Mucosa of rectum (tissue), 2 donors: ENCODE measurements around the gene EIF4G3.
"Not testable (repeated sequence)": the region's sequence is repeated elsewhere in the genome, so short reads cannot be mapped to it uniquely, and the experiment has no call there.

Experiments used
- H3K27ac ChIP-seq, 2 donors: one replicate each; pipeline ENCODE4 v1.7.0; 2013; ENCODE audit warnings: inconsistent platforms in 2 of 2, low read depth in 2 of 2, low read length in 2 of 2
- H3K27me3 ChIP-seq, 2 donors: one replicate each; pipeline ENCODE4 v1.7.0; 2013; ENCODE audit warnings: low read length in 2 of 2; ENCODE audit not compliant: control insufficient read depth in 2 of 2, insufficient read depth in 2 of 2
- H3K36me3 ChIP-seq, 2 donors: one replicate each; pipeline ENCODE4 v1.7.0; 2013; ENCODE audit warnings: low read length in 2 of 2; ENCODE audit not compliant: control insufficient read depth in 2 of 2, insufficient read depth in 2 of 2
- H3K4me1 ChIP-seq, 2 donors: one replicate each; pipeline ENCODE4 v1.7.0; 2013; ENCODE audit warnings: low read length in 2 of 2, mild to moderate bottlenecking in 1 of 2; ENCODE audit not compliant: control insufficient read depth in 2 of 2, insufficient read depth in 2 of 2
- H3K4me3 ChIP-seq, 2 donors: one replicate each; pipeline ENCODE4 v1.7.0; 2013; ENCODE audit warnings: low read length in 2 of 2
- H3K9ac ChIP-seq, 2 donors: one replicate each; pipeline ENCODE4 v1.7.0; 2013; ENCODE audit warnings: low read length in 2 of 2, low read depth in 1 of 2, mild to moderate bottlenecking in 1 of 2
- H3K9me3 ChIP-seq, 2 donors: one replicate each; pipeline ENCODE4 v1.7.0; 2013; ENCODE audit warnings: low read length in 2 of 2; ENCODE audit not compliant: control insufficient read depth in 2 of 2
- donor health status: healthy.
- donor health status: Normal muscosa, but diverticular disease.

Gene EIF4G3

GRCh38 chr1:21136344-21136743 is 40.4 kb downstream of the EIF4G3 start:
- H3K4me1 ChIP-seq, H3K9me3 ChIP-seq, H3K27me3 ChIP-seq, H3K4me3 ChIP-seq, H3K9ac ChIP-seq, H3K27ac ChIP-seq: not testable (repeated sequence)
- peaks cover 0 to 12% of the 10 kb centered on the region in 2 donors for H3K36me3 ChIP-seq

DNA sequence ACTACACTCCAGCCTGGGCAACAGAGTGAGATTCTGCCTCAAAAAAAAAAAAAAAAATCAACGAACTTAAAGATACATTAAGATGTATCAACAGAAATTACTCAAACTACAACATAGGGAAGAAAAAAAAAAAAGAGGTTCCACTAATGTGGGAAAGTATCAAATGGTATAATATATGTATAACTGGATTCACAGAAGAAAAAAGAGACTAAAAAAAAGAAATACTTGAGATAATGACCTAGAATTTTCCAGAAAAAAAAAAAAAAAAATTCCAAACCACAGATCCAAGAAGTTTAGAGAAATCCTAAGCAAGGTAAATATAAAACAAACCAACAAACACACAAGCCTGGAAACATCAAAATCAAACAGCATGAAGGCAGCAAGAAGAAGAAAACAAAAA is 45.5 kb downstream of the EIF4G3 start:
- Histone ChIP-seq H3K9ac (no peak overlapping the region), H3K27ac (no peak overlapping the region), H3K36me3 (peaks cover 0 to 9% of the 10 kb centered on the region in 2 donors), H3K9me3 (no peaks in the 10 kb centered on the region), H3K27me3 (no peaks in the 10 kb centered on the region), H3K4me1 (no peaks in the 10 kb centered on the region), H3K4me3 (no peak overlapping the region)

GRCh38 chr1:21129407-21129806 is 47.3 kb downstream of the EIF4G3 start:
- no peaks in the 10 kb centered on the region for H3K27me3 ChIP-seq
- no peak overlapping the region for H3K9ac ChIP-seq
- no peak overlapping the region for H3K4me3 ChIP-seq
- peaks cover 4 to 10% of the 10 kb centered on the region in 2 donors for H3K36me3 ChIP-seq
- H3K27ac ChIP-seq = no peak overlapping the region
- peaks cover 0 to 2% of the 10 kb centered on the region in 2 donors for H3K4me1 ChIP-seq
- no peaks in the 10 kb centered on the region for H3K9me3 ChIP-seq

- no peaks in the 10 kb centered on the region for H3K27me3 ChIP-seq
- H3K9me3 ChIP-seq = no peaks in the 10 kb centered on the region
- H3K4me3 ChIP-seq = no peak overlapping the region
- H3K27ac ChIP-seq = no peak overlapping the region
- no peak overlapping the region for H3K9ac ChIP-seq
- peaks cover 5 to 9% of the 10 kb centered on the region in 2 donors for H3K36me3 ChIP-seq
- H3K4me1 ChIP-seq = peaks cover 10 to 11% of the 10 kb centered on the region in 2 donors
Measured at GRCh38 chr1:21126324-21126723, 50.4 kb downstream of the EIF4G3 start.

DNA sequence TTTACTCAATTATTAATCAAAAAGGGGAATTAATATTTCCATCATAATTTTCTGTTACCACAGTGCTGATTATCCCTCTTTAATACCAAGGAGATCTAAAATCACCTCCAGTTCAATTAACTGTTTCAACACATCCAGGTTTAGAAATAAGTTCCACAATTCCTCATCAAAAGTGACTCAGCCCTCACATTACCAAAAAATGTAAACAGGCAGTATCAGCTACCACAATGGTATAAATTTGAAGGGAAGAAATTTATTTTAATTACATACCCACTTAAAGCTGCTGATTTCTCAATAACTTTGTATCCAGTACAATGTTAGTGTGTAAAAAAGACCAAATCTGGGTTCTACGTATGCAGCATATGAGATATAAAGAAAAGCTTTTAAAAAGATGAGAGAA is 51.9 kb downstream of the EIF4G3 start:
- peaks cover 11 to 12% of the 10 kb centered on the region in 2 donors for H3K4me1 ChIP-seq
- no peak overlapping the region for H3K9ac ChIP-seq
- H3K36me3 ChIP-seq = peaks cover 5 to 9% of the 10 kb centered on the region in 2 donors
- no peak overlapping the region for H3K4me3 ChIP-seq
- H3K9me3 ChIP-seq = no peaks in the 10 kb centered on the region
- H3K27ac ChIP-seq = no peak overlapping the region
- H3K27me3 ChIP-seq = no peaks in the 10 kb centered on the region

DNA sequence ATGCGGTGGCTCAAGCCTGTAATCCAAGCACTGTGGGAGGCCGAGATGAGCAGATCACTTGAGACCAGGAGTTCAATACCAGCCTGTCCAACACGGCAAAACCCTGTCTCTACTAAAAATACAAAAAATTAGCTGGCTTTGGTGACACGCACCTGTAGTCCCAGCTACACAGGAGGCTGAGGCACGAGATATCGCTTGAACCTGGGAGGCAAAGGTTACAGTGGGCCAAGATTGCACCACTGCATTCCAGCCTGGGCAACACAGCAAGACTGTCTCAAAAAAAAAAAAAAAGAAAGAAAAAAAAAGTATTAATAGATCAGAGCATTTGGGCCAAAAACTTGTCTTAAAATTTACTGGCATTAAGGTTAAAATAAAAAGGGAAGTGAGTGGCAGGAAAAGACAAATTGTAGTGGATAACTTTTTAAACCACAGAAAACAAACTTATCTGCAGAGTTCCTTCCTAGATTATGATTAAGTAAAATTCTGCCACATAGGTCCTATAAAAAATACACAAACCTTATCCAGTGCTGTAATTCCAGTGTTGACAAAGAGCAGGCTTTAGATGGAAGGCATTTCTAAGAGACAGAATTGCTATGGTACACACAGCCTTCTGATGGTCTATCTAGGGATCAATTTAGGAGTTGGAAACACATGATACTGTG is 53.3 kb downstream of the EIF4G3 start:
- Histone ChIP-seq H3K9ac (peak overlapping the region in 1 of 2 donors; percentile 24), H3K36me3 (peaks cover 5 to 9% of the 10 kb centered on the region in 2 donors), H3K27ac (peak overlapping the region; percentile 39 to 43), H3K27me3 (no peaks in the 10 kb centered on the region), H3K9me3 (no peaks in the 10 kb centered on the region), H3K4me1 (peaks cover 11 to 17% of the 10 kb centered on the region in 2 donors), H3K4me3 (no peak overlapping the region)

DNA sequence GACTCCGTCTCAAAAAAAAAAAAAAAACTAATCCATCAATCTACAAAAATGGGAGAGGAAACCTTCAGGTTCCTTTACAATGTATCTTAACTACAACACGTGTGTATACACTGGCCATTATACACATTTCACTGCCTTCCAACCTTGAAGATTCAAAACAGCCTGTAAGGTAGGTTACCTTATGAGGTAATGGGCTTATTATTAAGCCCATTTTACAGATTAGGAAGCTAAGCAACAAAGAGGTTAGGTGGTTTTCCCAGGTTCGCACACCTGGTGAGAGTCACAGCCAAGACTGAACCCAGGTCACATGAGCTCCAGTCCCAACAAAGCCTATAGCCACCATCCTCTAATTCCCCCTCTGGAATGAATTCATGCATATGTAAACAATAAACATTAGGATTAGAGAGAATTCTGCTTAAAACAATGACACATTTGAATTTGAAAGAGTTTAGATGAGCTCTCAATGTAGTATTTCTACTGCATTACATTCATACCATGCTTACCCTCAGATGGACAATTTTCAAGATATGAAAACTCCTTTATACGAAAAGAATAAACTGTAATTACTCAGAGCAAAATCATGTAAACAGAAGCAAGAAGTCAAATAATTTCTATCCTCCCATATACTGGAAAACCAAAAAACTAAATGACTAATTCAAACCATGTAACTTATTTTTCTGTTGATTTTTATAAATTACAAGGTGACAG is 54.8 kb downstream of the EIF4G3 start:
- Histone ChIP-seq H3K4me3 (no peak overlapping the region), H3K27me3 (no peaks in the 10 kb centered on the region), H3K9me3 (no peaks in the 10 kb centered on the region), H3K4me1 (peaks cover 19 to 32% of the 10 kb centered on the region in 2 donors), H3K27ac (no peak overlapping the region), H3K36me3 (peaks cover 2 to 9% of the 10 kb centered on the region in 2 donors), H3K9ac (no peak overlapping the region)

GRCh38 chr1:21118167-21118566 is 58.5 kb downstream of the EIF4G3 start:
- peak overlapping the region in 1 of 2 donors; percentile 20 for H3K4me3 ChIP-seq
- H3K27me3 ChIP-seq = no peaks in the 10 kb centered on the region
- peaks cover 16 to 42% of the 10 kb centered on the region in 2 donors for H3K4me1 ChIP-seq
- H3K36me3 ChIP-seq = peaks cover 0 to 5% of the 10 kb centered on the region in 2 donors
- H3K9ac ChIP-seq = peak overlapping the region in 1 of 2 donors; percentile 43
- H3K9me3 ChIP-seq = no peaks in the 10 kb centered on the region
- peak overlapping the region; percentile 46 to 47 for H3K27ac ChIP-seq

GRCh38 chr1:21117597-21118001 is 59.1 kb downstream of the EIF4G3 start:
- Histone ChIP-seq H3K9me3 (no peaks in the 10 kb centered on the region), H3K9ac (peak overlapping the region in 1 of 2 donors; percentile 43), H3K36me3 (peaks cover 0 to under 1% of the 10 kb centered on the region in 2 donors), H3K4me3 (peak overlapping the region in 1 of 2 donors; percentile 20), H3K27me3 (no peaks in the 10 kb centered on the region), H3K27ac (peak overlapping the region; percentile 46 to 47), H3K4me1 (peaks cover 16 to 41% of the 10 kb centered on the region in 2 donors)

DNA sequence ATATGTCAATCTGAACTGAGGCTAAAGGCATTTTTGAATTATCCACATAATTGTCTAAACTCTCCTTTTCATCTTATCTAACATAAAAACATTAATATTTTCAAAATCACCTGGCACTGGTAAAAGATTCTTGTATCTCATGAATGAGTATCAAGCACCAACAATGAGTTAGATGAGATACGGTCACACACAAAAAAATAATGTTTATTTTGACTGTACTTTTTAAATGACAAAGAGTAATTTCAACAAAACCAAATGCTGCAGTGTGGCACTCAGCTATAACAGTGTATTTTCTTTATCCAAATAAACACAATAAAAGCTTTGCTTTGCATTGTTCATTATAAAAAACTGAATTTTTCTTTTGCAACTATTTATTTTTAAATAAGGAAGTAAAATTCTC is 59.5 kb downstream of the EIF4G3 start:
- Histone ChIP-seq H3K27ac (peak overlapping the region in 1 of 2 donors; percentile 3), H3K36me3 (no peaks in the 10 kb centered on the region), H3K9me3 (no peaks in the 10 kb centered on the region), H3K27me3 (no peaks in the 10 kb centered on the region), H3K4me1 (peaks cover 16 to 46% of the 10 kb centered on the region in 2 donors), H3K9ac (peak overlapping the region in 1 of 2 donors; percentile 4), H3K4me3 (peak overlapping the region in 1 of 2 donors; percentile 20)
